WTC11 (cell line): ENCODE measurements around the gene ZFP36L2.

ENCODE experiments used
- ATF1 ChIP-seq: sonication (generic); formaldehyde crosslinking; IDR thresholded peaks from 2 replicates; pipeline ENCODE4 v1.8.1; 2023; ENCODE audit warnings: mild to moderate bottlenecking, moderate library complexity, missing genetic modification reagents
- CTCF ChIP-seq: fragments of 200-600 bp; IDR thresholded peaks from 2 replicates; pipeline ENCODE4 v1.8.0; 2022; ENCODE audit warnings: antibody characterized with exemption
- ESRRA ChIP-seq: sonication (generic); formaldehyde crosslinking; IDR thresholded peaks from 2 replicates; pipeline ENCODE4 v1.8.1; 2022; ENCODE audit warnings: mild to moderate bottlenecking, missing genetic modification reagents, borderline replicate concordance
- FOXP4 ChIP-seq: sonication (generic); formaldehyde crosslinking; IDR thresholded peaks from 2 replicates; pipeline ENCODE4 v1.8.0; 2022; ENCODE audit warnings: mild to moderate bottlenecking, missing genetic modification reagents
- PRDM15 ChIP-seq: sonication (generic); formaldehyde crosslinking; IDR thresholded peaks from 2 replicates; pipeline ENCODE4 v1.8.0; 2022; ENCODE audit warnings: missing genetic modification reagents
- SP1 ChIP-seq: sonication (generic); formaldehyde crosslinking; conservative IDR thresholded peaks from 2 replicates; pipeline ENCODE4 v1.8.1; 2022; ENCODE audit warnings: missing genetic modification reagents
- TCF7 ChIP-seq: sonication (generic); formaldehyde crosslinking; IDR thresholded peaks from 2 replicates; pipeline ENCODE4 v1.8.0; 2022; ENCODE audit warnings: mild to moderate bottlenecking, low read depth, missing genetic modification reagents, moderate library complexity
- TEAD4 ChIP-seq: sonication (generic); formaldehyde crosslinking; IDR thresholded peaks from 2 replicates; pipeline ENCODE4 v1.8.0; 2022; ENCODE audit warnings: mild to moderate bottlenecking, missing genetic modification reagents
- USF2 ChIP-seq: sonication (generic); formaldehyde crosslinking; IDR thresholded peaks from 2 replicates; pipeline ENCODE4 v1.8.1; 2023; ENCODE audit warnings: mild to moderate bottlenecking, missing genetic modification reagents, moderate library complexity
- ZNF232 ChIP-seq: sonication (generic); formaldehyde crosslinking; IDR thresholded peaks from 2 replicates; pipeline ENCODE4 v1.8.0; 2022; ENCODE audit warnings: mild to moderate bottlenecking, missing genetic modification reagents
- TF ChIP-seq, protein P1 (sequence below): sonication (generic); formaldehyde crosslinking; IDR thresholded peaks from 2 replicates; pipeline ENCODE4 v1.8.0; 2023; ENCODE audit warnings: mild to moderate bottlenecking, missing genetic modification reagents
- TF ChIP-seq, protein P2 (sequence below): sonication (generic); formaldehyde crosslinking; IDR thresholded peaks from 2 replicates; pipeline ENCODE4 v1.8.1; 2023; ENCODE audit warnings: mild to moderate bottlenecking, missing genetic modification reagents
- TF ChIP-seq, protein P3 (sequence below): sonication (generic); formaldehyde crosslinking; IDR thresholded peaks from 2 replicates; pipeline ENCODE4 v1.8.0; 2022; ENCODE audit warnings: mild to moderate bottlenecking, missing genetic modification reagents

- TF ChIP-seq ATF1 (CRISPR knock-in tag) (no peak), TCF7 (CRISPR knock-in tag) (no peak), TEAD4 (CRISPR knock-in tag) (no peak), CTCF (no peak), ESRRA (CRISPR knock-in tag) (no peak), SP1 (CRISPR knock-in tag) (no peak), PRDM15 (no peak), FOXP4 (CRISPR knock-in tag) (no peak), ZNF232 (CRISPR knock-in tag) (no peak), USF2 (no peak)
- TF ChIP-seq, protein P1, sequence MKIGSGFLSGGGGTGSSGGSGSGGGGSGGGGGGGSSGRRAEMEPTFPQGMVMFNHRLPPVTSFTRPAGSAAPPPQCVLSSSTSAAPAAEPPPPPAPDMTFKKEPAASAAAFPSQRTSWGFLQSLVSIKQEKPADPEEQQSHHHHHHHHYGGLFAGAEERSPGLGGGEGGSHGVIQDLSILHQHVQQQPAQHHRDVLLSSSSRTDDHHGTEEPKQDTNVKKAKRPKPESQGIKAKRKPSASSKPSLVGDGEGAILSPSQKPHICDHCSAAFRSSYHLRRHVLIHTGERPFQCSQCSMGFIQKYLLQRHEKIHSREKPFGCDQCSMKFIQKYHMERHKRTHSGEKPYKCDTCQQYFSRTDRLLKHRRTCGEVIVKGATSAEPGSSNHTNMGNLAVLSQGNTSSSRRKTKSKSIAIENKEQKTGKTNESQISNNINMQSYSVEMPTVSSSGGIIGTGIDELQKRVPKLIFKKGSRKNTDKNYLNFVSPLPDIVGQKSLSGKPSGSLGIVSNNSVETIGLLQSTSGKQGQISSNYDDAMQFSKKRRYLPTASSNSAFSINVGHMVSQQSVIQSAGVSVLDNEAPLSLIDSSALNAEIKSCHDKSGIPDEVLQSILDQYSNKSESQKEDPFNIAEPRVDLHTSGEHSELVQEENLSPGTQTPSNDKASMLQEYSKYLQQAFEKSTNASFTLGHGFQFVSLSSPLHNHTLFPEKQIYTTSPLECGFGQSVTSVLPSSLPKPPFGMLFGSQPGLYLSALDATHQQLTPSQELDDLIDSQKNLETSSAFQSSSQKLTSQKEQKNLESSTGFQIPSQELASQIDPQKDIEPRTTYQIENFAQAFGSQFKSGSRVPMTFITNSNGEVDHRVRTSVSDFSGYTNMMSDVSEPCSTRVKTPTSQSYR (CRISPR knock-in tag): no peak
- TF ChIP-seq, protein P2, sequence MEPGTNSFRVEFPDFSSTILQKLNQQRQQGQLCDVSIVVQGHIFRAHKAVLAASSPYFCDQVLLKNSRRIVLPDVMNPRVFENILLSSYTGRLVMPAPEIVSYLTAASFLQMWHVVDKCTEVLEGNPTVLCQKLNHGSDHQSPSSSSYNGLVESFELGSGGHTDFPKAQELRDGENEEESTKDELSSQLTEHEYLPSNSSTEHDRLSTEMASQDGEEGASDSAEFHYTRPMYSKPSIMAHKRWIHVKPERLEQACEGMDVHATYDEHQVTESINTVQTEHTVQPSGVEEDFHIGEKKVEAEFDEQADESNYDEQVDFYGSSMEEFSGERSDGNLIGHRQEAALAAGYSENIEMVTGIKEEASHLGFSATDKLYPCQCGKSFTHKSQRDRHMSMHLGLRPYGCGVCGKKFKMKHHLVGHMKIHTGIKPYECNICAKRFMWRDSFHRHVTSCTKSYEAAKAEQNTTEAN (CRISPR knock-in tag): no peak
- TF ChIP-seq, protein P3, sequence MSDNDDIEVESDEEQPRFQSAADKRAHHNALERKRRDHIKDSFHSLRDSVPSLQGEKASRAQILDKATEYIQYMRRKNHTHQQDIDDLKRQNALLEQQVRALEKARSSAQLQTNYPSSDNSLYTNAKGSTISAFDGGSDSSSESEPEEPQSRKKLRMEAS: no peak
These were observed 2.6 kb upstream of the ZFP36L2 start for GRCh38 chr2:43228756-43229659.
